LHCN-M2 (cell line): ENCODE measurements around the gene CACNA2D4. TPM values are rescaled to one million over a fixed set of nuclear protein-coding genes. Genes with fewer than 3 reads are reported as not detected.

Source experiments
- DNase-seq: peaks from one replicate; pipeline ENCODE4 v3.0.0-alpha.2; 2012; ENCODE audit warnings: low read depth
- total RNA-seq: library from RNA; depleted of rRNA; stranded (reverse); fragments of >200 nt; gene quantifications from 2 replicates; pipeline ENCODE4 v1.2.3, GENCODE V29; 2014

The CACNA2D4 gene
- total RNA-seq, 1 experiment from 2014 or later: not detected

DNA sequence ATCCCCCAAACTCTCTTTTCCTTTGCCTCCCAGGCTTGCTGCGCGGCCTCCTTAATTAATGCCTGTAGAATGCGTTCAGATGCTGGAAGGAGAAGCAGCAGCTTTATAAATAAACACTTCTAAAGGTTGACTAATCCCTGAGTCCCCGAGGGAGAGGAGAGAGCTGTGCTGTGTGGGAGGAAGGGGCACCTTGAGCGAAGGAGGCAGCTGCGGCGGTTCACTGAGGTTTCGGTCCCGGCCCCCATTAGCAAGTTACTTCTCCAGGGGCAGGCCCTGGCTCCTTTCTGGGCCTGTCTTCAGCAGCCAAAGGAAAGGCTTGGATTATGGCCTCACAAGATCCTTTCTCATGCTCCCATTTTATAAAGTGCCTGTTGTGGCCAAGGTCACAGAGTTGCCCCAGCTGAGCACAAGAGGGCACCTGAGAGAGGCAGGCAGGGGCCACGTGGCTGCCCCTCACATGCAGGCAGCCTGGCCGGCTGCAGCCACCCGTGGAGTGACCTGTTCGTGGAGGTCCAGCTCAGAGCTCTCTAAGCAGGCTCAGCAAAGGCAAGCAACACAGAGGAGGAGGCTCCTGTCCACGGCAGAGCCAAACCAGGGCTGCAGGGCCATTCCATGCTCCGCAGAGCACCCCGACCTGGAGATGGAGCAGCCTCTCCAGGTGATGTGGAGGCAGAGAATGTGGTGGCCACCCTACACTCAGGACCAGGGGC lies 15.0 kb upstream of the CACNA2D4 start:
- peak; percentile 94 for DNase-seq

DNA sequence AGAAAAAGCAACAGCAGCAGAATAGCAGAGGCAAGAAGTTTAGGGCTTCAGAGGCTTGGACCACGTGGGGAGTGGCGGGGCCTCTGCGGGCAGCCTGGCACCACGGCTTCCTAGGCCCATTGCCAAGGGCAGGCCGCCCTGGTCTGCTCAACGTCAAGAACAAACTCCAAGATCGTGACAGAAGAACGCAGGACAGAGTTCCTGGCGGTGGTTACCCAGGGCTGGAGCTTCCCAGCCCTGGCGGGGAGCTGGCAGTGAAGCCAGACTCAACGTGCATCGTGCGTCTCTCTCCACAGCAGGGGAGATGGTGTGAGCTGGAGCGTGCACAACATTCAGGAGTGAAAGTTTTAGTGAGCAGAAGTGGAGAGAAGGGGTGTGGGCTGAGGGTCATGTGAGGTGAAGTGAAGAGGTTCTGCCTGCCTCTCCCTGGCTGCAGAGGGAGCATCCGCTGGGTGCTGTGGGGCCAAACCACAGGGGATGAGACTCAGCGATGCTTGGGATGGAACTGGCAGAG lies 13.9 kb upstream of the CACNA2D4 start:
- DNase-seq: no peak

DNA sequence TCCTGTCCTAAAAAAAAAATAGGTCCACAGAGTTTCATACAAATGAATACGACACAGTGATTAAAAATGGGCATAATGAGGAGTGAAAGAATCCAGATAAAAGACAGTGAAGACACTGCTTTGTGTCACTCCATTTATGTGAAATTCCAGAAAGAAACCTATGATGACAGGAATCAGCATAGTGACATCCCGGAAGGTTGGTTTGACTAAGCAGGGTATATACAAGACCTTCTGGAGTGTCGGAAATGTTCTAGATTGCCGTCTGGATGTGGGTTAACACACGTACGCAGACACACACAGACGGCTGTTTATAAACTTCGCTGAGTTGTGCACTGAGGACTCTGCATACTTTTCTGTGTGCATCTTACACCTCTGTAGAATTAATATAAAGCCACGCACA lies 13.2 kb upstream of the CACNA2D4 start:
- no peak for DNase-seq

DNA sequence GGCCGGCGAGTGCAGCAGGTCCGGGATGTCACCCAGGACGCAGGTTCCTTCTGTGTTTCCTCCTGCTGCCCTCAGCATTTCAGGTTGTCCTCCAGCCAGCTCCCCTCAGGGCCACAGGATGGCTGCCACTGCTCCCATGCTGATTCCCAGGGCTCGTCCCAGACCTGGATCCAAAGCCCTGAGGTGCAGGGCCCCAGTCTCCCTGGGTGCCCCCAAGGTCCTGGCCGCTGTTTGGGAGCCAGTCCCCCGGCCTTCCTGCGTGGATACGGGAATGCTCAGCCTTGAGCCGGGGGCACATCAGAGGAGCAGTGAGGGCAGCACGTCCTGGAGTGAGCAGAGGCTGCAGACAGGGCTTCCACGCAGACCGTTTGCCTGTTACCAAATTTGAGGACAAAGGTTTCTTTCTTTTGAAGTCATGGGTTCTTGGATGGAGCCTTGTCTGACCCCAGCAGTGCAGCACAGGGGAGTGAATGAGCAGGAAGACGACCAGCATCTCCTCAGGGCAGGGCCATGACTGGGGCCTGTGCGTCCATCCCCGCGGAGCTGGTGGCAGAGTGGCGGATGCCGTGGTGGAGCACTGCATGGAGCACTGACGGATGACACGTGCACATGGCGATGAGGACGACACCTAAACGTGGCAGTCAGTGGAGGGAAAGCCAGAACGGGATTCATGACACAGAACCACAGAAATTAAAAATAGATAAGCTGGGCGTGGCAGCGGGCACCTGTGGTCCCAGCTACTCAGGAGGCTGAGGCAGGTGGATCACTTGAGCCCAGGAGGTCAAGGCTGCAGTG lies 12.5 kb upstream of the CACNA2D4 start:
- no peak for DNase-seq

DNA sequence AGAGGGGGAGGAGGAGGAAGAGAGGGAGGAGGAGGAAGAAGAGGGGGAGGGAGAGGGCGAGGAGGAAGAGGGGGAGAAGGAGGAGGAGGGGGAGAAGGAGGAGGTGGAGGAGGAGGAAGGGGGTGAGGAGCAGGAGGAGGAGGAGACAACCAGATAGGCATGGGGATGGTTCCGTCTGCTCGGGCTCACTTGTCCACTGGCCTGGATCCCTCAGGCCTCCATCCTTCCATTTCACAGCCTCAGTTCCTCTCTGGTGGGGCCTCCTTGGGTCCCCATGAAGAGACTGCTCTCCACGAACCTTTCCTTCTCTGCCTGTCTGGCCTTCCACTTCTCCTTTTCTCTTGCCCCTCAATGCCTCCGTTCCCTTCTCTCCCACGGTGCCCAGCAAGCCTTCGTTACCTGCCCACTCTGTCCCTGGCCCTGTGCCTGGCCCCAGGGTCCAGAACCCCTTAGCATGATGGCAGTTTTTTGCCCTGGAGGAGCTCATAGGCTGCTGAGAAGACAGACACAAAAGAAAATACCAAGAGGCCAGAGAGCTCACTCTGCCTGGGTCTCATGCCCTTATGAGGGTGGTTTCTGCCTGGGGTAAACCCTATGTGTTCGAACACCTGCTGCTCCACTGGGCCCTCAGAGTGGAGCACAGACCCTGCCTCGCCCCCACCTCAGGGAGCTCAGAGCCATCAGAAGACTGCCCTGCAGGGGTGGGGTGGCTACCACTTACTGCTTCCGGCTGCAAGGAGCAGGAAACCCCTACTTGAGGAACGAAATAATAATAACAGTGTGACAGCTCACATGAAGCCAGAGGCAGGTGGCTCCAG lies 11.7 kb upstream of the CACNA2D4 start:
- no peak for DNase-seq

DNA sequence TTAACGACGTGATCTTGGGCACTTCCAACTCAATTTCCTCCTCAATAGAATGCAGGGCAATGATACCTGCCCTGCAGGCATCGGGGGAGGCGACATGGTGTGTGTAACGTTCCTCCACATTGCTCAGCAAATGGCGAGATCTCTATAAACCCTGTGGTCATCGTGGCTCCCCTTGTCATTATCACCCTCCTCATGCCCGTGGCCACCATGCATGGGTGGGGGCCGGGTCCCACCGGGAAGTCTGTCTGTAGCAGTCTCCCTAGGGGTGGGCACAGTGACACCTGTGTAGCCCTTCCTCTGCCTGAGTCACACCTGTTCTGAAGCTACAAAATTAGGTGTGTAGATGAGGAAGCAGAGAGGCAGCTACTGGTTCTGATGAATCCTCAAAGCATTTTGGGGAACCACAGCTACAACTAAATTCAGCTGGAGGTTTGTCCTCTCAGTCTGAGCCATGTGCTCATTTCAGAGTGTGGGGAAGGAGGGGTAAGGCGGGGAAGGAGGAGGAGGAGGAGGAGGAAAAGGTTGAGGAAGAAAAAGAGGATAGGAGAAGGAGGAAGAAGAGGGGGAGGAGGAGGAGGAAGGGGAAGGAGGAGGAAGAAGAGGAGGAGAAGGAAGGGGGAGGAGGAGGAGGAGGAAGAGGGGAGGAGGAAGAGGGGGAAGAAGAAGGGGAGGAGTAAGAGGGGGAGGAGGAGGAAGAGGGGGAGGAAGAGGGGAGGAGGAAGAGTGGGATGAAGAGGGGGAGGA lies 11.0 kb upstream of the CACNA2D4 start:
- DNase-seq: no peak

DNA sequence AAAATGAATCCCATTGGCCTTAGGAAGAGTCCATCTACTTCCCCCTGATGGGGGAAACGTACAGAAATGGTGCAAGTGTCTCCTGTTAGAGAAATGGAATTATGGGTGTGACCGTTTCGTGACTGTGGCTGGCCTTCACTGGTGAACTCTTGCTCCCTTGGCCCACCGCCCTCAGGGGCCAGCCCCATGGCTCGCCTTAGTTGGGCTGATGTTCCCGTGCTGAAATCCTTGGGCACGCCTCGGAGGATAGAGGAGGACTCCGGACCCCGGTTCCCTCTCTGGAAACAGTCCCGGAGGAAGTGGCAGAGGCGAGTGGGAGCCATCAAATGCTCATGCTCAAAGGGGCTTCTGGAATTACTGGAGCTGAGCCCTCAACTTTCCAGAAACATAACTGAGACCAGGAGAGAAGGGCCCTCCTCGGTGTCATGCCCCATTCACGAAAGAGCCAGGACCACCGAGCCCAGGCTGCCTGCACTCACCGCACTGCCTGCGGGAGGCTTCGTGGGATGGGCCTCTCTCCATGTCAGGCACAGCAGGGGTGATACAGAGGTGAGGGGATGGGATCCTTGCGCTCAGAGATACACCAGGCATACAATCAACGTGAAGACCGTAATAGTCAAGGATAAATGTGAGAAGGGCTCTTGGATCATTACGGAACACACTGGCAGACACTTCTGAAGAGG lies 10.1 kb upstream of the CACNA2D4 start:
- DNase-seq: no peak

DNA sequence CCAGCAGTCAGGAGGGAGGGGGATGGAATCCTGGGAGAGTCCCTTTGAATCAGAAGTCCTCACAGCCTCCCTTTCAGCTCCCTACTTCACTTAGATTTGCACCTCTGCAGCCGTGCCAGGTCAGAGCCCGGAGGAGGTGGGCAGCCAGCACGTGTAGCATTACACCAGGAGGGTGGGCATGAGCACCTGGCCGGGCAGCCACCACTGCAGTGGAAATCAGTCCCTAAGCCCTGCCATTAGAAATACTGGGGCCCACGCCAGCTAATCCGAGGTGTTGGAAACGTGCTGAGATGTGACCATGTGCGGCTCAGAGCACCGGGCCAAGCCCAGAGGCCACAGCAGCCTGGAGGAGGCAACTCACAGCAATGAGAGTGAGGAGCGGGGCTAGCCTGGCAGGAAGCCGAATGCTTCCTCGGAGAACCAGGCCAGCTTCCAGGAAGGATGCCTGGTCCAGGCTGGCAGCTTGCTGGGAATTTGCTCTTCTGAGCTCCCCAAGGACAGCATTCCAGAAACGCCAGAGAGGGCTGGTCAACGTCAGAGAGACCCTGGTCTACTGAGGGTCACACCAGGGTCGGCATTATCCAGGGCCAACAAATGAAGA lies 9.4 kb upstream of the CACNA2D4 start:
- no peak for DNase-seq

DNA sequence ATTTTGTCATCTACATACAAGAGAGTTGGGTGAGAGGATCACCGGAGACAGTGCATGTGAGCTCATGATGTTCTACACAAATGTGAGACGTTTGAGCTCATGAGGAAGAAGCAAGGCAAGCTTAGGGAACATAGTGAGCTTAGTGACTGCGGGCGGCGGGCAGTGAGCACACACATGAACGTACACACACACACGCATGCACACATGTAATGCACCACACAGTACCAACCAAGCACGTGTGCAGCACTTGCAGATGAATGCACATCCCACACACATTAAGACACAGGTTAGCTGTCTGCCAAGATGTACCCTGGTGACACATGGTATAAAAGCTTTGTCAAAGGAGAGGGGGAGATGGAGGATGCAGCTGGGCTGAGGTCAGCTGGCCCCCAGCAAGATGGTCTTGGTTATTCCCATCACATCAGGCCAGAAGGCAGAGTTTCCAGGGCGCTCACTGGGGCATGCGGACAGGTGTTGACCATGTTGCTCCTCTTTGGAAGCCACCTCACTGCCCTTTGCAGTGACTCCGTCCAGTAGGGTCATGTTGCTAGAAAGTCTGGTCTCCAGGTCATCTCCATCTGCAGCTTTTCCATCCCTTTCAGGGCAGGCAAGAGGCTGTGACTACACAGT lies 8.7 kb upstream of the CACNA2D4 start:
- DNase-seq: no peak

DNA sequence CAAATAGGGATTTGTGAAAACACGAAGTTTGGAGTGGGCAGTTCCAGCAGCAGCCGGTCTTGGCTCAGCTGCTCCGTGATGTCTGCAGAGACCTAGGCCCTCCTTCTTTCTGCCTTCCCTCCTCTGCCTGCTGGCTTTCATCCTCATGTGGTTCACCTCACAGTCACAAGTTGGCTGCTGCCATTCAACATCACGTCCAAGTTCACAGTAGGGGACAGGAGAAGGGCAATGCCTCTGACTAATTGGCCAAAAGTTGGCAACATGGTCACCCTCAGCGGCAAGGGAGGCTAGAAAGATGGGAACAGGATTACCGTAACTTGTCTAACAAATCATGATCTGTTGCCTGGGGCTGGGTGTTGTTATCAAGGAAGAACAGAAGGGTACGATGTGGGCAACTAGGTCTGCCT lies 7.8 kb upstream of the CACNA2D4 start:
- peak; percentile 32 for DNase-seq

DNA sequence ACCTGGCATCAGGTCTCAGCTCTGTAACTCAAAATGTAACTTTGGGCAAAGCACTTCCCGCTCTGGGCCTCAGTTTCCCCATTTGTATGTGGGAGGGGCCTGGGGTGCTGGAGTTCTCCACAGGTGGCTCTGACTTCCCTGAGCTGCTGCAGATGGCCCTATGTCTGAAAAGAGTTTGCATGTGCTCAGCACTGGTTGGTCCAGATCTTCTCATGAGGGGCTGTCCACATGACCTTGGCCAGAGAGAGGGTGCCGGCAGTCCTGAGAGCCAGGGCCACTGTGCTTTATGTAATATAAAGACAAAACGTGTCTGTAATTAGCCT lies 7.2 kb upstream of the CACNA2D4 start:
- no peak for DNase-seq

DNA sequence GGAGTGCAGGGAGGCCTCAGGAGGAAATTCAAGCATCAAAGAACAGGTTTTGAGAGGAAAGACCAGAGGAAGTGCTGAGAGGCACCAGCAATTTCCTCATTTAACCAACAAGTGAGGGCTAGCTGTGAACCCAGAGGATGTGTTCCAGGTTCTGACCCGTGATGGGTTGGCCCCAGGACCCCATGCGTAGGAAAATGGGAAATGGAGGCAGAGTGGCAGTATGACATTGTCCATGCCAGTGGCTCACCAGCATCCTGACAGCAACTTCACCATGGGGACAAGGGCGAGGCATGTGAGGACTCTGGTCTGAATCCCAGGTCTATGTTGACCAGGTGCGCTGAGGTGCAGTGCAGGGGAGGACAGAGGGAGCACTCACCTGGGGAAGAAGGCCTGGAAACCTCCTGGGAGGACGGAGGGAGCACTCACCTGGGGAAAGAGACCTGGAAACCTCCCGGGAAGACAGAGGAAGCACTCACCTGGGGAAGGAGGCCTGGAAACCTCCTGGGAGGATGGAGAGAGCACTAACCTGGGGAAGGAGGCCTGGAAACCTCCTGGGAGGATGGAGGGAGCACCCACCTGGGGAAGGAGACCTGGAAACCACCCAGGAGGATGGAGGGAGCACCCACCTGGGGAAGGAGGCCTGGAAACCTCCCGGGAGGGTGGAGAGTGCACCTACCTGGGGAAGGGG lies 6.7 kb upstream of the CACNA2D4 start:
- no peak for DNase-seq

DNA sequence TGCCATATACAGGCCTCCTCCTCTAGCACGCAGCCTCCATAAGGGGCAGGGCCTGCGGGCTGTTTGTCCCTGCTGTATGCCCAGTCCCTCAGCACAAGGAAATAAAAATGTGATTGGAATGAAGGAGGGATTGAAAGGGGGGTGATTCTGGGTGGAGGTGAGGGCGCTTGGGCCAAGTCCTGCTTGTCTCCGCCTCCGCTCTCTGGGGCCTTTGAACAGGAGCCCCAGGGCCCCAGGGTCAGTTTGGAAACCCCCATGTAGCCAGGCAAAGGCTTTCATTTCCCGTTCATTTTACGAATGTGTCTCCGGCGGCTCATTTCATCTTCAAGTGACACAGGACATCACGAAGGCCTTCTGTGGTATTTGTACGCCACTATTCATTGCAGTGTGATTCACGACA lies 4.5 kb upstream of the CACNA2D4 start:
- DNase-seq: no peak

DNA sequence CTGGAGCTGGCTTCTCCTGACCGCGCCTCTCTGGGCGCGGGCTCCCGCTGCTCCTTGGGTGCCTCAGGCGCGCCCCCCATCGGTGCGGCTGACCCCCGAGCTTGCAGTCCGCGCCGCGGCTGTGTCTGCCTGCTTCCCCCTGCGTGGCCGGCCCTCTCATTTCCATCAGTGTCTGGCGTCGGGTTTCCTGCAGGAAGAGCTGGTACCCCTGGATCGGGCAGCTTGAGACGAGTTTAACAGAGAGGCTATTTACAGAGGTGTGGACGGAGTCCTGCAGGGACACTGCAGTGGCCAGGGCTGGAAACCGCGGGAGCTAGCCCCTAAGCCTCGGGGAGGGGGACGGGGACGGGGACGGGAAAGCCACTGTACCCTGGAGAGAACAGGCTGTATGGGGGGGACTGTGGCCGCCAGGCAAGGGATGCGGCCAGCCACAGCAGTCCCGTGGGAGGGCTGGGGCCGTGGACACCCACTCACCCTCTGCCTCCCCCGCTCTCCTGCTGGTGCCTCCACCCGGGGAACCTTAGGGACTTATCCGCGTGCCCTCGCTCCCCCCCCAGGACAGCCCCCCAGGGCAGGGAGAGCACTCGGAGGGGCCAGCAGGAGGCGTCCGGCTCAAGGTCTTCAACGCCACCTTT lies 3.7 kb upstream of the CACNA2D4 start:
- DNase-seq: no peak

DNA sequence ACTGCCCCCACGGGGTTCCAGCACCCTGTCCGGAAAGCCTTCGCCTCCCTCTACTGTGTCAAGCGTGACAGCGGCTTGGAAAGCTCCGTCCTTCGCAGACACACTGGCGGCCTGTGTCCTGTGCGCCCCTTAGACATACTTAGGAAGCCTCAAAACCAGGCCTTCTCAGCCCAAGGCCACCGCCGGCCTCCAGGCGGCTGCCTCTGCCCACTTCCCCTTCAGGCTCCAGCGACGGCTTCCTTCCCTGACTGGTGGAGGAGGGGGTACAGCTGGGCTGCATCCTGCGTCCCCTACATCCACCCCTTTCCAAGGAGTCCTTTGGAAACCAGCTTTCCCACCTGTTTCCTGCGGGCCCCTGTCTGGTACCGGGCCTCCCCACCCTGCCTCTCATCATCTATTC lies 2.5 kb upstream of the CACNA2D4 start:
- no peak for DNase-seq

DNA sequence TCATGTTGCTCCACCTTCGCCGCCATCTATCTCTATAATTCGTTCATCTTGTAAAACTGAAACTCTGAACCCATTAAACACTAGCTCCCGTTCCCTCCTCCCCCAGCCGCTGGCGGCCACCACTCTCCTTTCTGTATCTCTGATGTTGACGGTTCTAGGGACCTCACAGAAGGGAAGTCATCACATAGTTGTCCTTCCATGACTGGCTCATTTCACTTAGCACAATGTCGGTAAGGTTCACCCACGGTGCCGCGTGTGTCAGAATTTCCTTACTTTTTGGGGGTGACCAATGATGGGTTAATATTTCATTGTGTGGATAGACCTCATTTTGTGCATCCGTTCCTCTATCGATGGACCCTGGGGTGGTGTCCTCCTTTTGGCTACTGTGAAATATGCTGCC lies 2.0 kb upstream of the CACNA2D4 start:
- no peak for DNase-seq

DNA sequence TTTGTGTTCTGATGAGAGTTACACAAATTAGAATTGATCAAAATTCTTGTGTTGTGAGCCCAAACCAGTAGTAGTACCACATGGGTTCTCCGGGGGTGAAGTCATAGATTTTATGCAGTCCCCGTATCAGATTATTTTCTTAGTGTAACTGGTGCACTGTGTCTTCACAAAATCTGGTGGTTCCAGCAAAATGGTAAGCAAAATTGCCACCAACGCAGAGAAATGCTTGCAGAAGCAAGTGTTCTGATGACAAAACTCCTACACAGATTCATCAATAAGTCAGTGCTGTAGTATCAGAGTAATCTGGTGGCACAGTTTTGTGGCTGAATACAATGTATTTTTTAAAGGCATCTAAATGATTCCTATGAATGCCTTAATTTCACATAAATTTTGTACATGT lies 1.3 kb upstream of the CACNA2D4 start:
- DNase-seq: no peak

DNA sequence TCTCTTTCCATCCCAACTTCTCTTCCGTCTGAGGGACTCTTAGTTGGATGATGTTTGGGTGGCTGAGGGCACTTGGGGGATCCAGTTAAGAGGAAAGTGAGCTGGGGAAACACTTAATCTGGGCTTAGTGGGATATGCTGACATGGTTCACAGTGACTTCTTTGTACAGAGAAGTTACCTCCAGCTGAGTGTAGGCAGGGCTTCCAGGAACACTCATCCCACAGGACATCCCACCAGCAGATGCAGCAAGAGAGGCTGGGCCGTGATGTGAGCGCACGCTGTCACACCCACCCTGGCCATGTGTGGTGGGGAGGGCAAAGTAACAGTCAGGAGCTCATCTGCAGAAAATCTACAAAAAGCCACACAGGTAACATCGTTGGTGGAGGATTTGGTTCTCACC lies 832 bp upstream of the CACNA2D4 start:
- no peak for DNase-seq

DNA sequence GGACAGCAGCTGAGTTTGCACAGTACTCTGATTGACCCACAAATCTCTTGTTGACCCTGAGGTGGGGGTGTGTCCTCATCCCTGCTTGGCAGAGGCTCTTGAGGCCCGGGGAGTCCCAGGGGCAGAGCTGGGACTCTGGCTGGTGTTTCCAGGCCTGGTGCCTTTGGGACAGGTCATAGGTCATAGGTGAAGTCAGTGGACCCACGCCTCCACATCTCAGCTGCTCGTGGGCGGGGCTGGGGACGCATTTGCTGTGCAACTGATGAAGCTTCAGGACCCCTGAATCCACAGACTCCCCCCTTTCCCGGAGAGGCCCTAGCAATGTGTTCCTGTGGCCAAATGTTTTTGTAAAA lies 408 bp upstream of the CACNA2D4 start:
- DNase-seq: no peak
